Effector CD8-positive, alpha-beta T cell (primary cell): ENCODE results near the gene RFWD3.
"Not testable (repeated sequence)": the region's sequence is repeated elsewhere in the genome, so short reads cannot be mapped to it uniquely, and the experiment has no call there.

ENCODE experiments used
- DNase-seq: peaks from one replicate; lab custom pipeline; 2025; lab: John Stamatoyannopoulos, UW
- total RNA-seq, 4 experiments: gene quantifications; one replicate each; lab custom pipeline; 2026; lab: John Stamatoyannopoulos, UW

RFWD3 gene, protein sequence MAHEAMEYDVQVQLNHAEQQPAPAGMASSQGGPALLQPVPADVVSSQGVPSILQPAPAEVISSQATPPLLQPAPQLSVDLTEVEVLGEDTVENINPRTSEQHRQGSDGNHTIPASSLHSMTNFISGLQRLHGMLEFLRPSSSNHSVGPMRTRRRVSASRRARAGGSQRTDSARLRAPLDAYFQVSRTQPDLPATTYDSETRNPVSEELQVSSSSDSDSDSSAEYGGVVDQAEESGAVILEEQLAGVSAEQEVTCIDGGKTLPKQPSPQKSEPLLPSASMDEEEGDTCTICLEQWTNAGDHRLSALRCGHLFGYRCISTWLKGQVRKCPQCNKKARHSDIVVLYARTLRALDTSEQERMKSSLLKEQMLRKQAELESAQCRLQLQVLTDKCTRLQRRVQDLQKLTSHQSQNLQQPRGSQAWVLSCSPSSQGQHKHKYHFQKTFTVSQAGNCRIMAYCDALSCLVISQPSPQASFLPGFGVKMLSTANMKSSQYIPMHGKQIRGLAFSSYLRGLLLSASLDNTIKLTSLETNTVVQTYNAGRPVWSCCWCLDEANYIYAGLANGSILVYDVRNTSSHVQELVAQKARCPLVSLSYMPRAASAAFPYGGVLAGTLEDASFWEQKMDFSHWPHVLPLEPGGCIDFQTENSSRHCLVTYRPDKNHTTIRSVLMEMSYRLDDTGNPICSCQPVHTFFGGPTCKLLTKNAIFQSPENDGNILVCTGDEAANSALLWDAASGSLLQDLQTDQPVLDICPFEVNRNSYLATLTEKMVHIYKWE
- 70.1 to 89.1 (median 74.5) reads per million in 4 experiments for total RNA-seq

DNA sequence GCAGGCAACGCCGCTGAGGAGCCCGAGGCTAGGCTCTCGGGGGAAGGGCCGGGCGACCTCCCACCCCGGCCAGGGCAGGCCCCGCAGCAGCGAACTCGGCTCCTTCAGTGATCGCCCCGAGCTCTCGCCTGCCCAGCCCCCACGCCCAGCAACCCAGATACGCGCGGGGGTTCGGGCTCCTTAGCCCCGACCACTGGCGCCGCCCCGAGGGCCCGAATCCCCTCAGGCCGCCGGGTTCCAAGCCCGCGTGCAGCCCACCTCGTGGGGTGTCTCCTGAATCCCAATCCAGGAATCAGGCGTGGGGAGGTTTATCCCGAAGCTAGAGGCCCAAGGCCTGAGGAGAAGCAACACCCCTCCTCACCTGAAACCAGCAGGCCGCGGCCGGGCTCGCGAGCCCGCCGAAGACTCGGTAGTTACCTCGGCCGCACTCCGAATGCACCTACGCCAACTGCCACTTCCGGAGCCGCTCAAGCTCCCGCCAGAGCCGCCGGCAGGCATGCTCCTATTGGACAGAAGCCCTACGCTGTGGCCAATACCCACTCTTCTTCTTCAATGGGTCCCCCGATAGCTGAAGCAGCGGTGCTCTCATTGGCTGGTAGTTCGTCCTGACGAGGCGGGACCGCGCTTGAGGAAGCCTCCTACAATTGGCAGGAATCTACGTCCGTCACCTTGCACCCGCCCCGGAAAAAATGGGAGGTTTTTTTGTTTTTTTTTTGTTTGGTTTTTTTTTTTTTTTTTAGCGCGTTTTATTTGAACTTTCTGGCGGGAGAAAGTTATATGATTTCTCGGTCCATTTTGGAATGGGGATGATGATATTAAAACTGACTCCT lies at the start of gene RFWD3:
RFWD3 (minus strand) TSS at position 453 of the 830 bp plus-strand sequence. CDS start 5,428 bp downstream, outside the sequence.
- DNase-seq: peak; percentile 95

DNA sequence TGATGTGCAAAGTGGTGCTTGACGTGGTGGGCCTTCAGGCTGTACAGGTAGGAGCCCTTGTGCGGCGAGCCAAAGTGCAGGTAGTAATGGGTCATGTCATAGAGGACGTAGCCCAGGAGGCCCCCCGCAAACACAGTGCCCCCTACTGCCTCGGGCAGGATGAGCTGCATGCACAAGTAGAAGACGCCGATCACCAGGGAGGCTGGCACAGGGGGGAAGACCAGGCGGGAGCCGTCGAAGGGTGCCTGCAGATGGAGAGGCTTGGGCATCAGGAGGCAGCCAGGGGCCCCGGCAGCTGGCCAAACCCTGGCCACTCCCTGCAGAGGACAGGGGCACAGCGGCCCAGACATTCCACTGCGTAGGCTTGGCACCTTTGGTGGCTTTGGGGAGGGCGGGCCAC lies 49.7 kb upstream of the RFWD3 start:
- DNase-seq: no peak

DNA sequence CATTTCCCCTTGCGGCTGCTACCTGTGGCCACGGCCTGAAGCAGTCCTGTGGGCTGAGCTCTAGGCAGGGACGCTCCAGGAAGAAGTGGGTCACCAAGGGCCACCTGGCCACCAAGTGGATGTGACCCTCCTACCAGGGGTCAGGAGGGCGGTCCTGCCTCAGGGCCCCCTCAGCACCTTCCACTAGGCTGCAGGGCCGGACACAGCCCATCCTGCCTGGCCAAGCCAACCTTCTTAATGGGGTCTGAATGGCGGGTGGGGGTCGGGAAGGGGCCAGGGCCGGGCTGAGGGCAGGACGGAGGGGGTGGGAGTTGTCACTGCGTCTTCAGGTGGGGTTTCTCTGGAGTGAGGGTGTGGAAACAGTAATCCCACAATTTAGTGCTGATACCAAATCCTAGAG lies 47.2 kb upstream of the RFWD3 start:
- no peak for DNase-seq

DNA sequence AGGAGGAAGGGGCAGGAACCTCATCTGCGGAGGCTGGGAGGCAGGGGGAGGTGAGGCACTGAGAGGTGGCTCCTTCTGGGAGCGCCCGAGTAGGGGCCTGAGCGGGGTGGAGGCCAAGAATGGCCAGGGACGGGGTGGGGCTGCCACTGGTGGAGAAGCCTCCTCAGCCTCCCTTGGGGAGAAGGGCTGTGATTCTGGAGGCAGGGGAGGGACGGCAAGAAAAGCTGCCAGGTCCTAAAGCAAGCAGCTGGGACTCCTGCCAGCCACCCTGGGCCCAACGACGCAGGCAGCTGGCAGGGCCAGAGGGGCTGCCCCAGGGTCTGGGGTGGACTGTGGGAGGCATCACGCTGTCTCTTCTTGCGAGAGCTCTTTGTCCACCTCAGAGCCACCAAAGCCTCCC lies 46.6 kb upstream of the RFWD3 start:
- DNase-seq: no peak

DNA sequence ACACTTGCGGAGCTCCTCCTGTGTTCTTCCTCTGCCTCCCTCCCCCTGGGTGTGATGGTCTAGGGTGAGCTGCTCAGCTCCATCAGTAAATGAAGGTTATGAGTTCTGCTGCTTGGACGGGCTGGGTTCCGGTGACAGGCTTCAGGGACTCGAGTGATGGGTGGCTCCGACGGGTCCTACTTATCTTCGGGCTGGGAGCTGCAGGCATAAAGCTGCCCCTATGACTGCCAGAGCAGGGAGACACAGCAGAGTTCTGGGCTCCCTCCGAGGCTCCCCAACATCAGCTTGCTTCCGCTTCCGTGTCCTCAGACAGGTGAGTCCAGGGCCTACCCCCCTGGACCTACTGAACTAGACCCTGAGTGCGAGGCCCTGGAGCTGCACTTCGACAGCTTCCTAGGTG lies 45.3 kb upstream of the RFWD3 start:
- DNase-seq: no peak

DNA sequence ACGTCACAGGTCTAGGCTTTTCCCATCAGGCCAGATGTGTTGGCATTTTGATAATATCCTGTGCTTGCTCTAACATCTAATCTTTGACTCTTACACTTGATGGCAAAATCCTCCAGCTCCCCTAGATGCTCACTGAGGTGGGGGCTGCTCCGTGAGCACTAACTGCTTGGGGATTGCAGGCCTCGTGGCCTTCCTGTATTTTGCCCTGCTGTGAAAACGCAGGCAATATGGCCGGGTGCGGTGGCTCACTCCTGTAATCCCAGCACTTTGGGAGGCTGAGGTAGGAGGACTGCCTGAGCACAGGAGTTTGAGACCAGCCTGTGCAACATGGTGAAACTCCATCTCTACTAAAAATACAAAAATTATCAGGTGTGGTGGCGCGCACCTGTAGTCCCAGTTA lies 43.7 kb upstream of the RFWD3 start:
- DNase-seq: no peak

DNA sequence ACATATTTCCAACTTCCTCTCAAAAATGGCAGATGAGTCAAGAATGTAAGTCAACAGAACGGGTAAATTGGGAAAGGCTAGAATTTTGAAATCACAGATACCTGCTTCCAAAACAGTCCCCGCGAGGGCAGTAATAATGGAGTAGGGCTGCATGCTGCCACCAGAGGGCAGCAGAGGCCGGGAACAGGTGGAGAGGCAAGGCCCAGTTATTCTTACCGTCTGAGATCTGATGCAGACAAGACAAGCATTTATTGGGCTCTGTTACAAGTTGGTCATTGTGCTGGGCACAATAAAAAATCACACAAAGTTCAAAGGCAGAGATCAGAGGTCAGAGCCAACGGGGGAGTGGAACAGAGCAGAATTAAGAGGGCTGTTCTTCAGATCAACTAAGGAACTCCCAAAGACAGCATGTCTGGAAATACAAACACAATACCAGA lies 42.8 kb upstream of the RFWD3 start:
- peak; percentile 69 for DNase-seq

DNA sequence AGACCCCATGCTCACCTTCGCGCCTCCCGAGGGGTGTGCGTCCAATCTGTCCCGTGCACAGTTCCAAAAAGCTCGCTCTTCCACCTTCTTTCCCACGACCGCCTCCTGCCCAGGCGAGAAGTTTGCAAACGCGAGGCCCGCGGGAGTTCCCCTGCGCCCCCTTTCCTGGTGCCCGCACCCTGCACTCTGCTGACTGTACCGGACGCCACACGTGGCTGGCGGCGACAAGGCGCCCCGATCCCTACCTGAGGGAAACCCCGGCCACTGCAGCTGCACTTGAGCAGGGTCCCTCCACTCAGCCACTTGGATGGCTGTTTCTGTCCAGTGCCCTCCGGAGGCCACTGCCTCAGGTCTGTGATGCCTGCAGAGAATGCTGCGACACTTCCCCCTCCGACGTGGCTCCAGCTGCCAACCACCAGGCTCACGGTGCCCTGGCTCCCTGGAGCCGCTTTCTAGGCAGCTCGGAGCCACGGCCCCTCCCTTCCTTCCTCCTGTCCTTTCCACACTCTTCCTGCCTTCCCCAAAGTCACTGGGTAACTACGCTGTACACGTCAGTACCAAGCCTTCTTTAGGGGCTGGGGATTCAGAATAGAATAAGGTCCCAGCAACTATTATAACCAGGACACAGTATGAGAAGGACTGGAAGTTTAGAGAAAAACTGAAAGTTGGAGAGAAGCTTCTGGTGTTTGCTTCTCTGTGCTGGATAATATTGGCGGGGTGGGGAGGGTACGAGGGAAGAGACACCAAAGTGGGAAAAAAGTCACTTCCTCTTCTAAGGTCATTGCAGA lies 34.0 kb upstream of the RFWD3 start, which contains the start of gene MLKL:
MLKL (minus strand) TSS at position 425 of the 788 bp plus-strand sequence. CDS start 5,105 bp downstream, outside the sequence.
- peak; percentile 39 for DNase-seq

DNA sequence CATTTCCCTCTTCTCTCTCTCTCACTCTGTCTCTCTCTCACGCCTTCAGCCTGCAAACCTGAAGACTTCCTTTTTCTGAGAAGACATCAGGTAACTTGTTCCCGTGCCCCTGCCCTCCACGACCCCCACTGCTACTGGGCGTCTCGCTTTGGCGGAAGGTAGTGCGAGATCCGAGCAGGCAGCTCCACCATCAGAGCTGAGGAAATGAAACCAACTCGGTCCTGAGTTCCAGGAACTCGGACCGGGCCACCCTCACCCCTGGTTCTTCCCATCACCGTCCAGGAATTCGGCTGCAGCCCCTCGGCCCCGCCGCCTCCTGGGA lies 33.4 kb upstream of the RFWD3 start:
- no peak for DNase-seq

DNA sequence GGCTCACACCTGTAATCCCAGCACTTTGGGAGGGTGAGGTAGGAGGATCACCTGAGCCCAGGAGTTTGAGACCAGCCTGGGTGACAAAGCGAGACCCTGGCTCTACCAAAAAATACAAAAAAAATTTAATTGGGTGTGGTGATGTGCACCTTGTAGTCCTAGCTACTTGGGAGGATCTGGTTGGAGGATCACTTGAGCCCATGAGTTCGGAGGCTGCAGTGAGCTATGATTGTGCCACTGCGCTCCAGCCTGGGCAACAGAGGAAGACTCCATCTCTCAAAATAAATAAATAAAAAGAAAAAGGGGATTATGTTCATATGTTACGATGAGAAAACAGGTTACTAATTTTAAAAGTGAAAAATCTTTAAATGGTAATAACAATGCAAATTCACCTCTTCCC lies 33.0 kb upstream of the RFWD3 start:
- no peak for DNase-seq

DNA sequence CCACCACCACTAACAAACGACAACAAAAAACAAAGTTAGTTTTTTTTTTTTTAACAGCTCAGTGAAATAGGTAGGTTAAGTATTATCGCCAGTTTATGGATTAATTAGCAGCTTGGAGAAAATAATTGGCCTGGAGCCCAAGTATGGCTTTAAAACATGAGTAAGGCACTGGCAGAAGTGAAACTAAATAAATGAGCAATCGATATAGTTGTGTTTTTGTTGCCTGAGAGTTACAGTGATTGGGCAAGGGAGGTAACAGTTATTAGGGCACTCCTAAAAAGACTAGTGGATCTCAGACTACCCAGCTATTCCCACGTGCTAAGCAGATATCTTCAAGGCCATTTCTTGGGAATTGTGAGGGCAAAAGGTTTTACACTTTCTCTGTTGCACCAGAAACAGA lies 31.5 kb upstream of the RFWD3 start:
- no peak for DNase-seq

DNA sequence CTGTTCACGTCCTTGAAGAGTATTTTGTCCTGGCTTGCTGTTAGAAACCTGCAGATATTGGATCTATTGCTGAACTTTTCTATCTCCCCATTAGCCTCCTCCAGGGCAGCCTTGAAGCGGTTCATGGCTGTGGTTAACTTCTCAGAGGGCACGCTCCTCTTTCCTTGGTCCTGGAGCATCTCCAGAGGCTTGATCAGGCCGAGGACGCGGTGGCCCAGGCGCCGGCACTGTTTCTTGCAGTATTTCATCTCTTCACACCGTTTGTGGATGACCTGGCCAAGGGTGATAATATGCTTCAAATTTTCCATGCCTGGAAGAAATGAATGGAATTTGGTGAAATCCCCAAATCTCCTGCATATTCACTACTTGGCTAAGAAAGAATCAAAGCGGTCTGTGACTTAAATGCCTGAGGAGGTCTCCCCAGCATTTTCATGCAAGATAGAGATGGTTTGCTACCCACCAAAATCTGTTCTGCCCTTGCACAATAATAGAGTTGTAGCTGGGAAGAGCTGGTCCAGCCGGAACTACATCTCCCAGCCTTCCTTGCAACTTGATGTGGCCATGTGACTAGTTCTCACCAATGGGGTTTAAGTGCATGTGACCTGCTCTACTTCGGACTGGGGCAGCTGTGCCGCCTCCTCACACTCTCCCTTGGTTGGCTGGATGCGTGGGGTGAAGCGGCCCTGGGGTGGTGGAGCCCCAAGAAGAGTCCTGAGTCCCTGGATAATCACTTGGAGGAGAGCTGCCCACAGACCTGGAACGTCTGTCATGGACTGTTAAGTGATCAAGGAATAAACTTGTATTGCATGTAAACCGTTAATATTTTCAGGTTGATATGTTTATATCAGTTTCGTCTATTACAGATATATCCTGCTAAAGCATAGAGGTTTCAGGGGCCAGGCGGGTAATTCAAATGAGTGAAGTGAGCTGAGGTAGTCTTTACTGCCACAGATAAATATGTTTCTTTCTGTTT lies 29.1 kb upstream of the RFWD3 start:
- DNase-seq: peak; percentile 39

DNA sequence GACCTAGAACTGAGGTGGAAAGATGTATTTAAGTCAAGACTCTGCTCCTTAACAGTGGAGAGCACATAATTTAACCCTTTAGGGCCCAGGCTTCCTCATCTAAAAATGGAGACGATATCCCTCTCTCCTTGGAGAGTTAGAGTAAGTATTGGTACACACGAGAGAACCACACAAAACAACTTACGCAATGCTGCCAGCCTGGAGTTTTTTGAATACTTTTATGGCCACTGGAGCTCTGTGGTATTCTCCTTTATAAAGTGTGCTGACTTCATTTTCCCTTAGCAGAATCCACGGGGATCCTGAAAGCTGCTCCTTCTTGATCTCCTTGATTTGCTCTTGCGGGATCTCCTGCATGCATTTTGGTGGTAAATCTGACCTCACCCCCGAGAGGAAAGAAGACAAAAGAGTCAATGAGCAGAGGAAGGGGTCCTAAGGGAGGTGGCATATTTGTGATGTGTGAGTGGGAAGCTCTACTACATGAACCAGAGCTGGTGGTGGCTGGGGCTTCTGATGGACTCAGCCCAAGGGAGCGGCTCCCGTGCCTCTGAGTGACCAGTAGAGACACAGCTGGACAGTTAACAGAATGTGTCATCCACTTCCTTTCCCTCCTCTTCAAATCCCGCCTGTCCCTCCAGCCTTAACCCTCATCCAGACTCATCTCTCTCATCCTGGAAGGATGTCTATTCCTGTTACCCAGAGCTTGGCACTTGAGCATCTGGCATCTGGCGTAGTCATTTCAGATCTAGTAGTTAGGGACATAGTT lies 24.6 kb upstream of the RFWD3 start:
- no peak for DNase-seq

DNA sequence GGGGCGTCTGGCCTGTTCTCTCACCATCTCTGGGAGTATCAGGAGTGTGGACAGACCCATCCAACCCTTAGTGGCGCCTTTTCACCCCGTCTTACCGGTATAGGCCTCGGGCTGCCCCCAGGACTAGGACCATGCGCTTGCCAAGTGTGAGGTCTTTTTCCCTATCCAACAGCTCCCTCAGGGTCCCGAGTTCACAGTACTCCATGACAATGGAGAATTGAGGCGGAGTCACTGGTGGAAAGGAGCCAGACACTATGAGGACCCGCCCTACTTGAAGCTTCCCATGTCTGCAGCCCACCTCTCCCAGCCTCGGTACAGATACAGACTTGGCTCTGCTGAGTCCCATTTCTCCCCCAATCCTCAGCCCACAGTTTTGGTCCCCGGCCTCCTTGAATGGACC lies 15.9 kb upstream of the RFWD3 start:
- DNase-seq: no peak

DNA sequence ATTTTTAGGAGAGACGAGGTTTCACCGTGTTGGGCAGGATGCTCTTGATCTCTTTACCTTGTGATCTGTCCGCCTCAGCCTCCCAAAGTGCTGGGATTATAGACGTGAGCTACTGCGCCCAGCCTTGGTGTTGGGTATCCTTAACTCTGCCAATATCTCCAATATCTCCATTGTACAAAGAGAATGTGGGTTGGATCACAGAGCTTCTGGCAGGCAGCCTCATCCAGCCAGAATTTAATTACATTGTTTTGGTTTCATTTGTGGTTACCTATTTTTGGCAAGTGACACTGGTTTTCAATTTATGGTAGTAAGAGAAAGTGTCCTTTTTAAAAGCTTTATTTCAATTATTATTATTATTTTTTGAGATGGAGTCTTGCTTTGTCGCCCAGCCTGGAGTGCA lies 14.0 kb upstream of the RFWD3 start:
- DNase-seq: no peak

DNA sequence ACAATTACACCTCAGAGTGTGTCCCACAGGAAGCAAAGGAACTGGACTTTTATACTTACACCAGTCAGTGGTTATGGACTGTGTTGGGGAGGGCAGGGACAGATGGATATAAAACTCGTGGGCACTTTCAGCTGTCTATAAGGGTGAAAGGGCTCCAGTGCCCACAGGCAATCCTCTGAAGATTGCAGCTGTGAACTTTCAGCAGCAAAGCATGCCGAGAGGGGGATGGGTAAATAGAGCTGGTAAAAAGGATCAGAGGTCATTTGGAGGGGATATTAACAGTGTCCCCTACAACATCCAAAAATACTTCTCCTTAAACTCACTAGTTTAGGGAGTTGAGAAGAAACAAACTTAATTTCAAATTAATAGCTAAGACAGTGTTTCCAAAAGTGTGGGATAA lies 13.3 kb upstream of the RFWD3 start:
- DNase-seq: no peak

DNA sequence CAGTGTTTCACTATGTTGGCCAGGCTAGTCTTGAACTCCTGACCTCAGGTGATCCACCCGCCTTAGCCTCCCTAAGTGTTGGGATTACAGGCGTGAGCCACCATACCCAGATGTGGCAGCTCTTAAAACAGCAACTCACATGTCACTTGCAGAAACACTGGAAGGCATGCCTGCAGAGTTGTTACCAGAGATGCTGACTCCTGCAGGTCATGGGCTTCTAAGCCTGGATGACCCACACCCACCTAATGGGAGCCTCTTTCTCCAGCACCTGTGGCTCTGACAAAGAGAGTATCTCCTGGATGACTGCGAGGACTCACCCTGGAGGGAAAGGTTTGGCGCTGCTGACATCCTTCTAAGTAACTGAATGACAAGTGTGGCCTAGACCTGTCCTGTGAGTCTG lies 11.2 kb upstream of the RFWD3 start:
- DNase-seq: no peak

DNA sequence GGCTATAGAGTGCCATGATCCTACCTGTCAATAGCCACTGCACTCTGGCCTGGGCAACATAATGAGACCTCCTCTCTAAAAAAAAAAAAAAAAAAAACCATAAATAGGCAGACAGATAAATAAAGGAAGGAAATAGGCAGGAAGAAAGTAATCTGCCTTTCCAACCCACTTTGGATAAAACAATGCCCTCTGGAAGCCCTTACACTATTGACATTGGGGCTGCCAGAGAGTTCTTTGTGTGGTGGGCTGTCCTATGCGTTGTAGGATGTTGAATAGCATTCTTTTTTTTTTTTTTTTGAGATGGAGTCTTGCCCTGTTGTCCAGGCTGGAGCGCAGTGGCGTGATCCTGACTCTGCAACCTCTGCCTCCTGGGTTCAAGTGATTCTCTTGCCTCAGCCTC lies 7.2 kb upstream of the RFWD3 start:
- DNase-seq: no peak

DNA sequence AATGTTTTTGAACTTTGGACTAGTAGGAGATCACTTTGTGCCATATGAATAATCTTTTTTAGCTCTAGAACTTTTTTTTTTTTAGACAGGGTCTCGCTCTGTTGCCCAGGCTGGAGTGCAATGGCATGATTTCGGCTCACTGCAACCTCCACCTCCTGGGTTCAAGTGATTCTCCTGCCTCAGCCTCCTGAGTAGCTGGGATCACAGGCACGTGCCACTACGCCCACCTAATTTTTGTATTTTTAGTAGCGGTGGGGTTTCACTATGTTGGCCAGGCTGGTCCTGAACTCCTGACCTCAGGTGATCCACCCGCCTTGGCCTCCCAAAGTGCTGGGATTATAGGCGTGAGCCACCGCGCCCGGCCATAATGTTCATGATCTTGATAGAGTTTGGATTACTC lies 2.2 kb upstream of the RFWD3 start:
- not testable (repeated sequence) for DNase-seq
